COLO668 (cell line): ENCODE measurements around the gene USP30.

Source experiments
- DNase-seq: peaks from one replicate; lab custom pipeline; 2025; ENCODE audit not compliant: unreplicated experiment; lab: John Stamatoyannopoulos, UW

USP30 gene

GRCh38 chr12:109121346-109121880 lies 69.0 kb downstream of the USP30 start:
- DNase-seq, result no peak

- no peak for DNase-seq
Measured at GRCh38 chr12:109124878-109125648, 72.7 kb downstream of the USP30 start.

- DNase-seq, result no peak
Measured at GRCh38 chr12:109125791-109126190, 73.4 kb downstream of the USP30 start.

GRCh38 chr12:109126784-109127183 lies 74.4 kb downstream of the USP30 start:
- DNase-seq, result no peak

GRCh38 chr12:109127533-109128242 lies 75.3 kb downstream of the USP30 start:
- no peak for DNase-seq

- no peak for DNase-seq
Measured at GRCh38 chr12:109130297-109131153, 78.1 kb downstream of the USP30 start.

GRCh38 chr12:109131154-109132050 lies 79.0 kb downstream of the USP30 start:
- DNase-seq, result peak; percentile 23

GRCh38 chr12:109134186-109134917 lies 82.0 kb downstream of the USP30 start:
- DNase-seq, result no peak

GRCh38 chr12:109137055-109137454 lies 84.7 kb downstream of the USP30 start:
- no peak for DNase-seq
